Stimulated activated CD4-positive, alpha-beta T cell treated with anti-CD3 and anti-CD28 coated beads, Interleukin-2, amount 100 ng/mL, for 24 hours (primary cell): Measurements from ENCODE around the gene TTC31.
"Not testable (repeated sequence)": the region's sequence is repeated elsewhere in the genome, so short reads cannot be mapped to it uniquely, and the experiment has no call there.

ENCODE experiments used
- DNase-seq, 2 donors: peaks; one replicate each; pipeline ENCODE4 v3.0.0-alpha.2; 2020

The TTC31 gene

DNA sequence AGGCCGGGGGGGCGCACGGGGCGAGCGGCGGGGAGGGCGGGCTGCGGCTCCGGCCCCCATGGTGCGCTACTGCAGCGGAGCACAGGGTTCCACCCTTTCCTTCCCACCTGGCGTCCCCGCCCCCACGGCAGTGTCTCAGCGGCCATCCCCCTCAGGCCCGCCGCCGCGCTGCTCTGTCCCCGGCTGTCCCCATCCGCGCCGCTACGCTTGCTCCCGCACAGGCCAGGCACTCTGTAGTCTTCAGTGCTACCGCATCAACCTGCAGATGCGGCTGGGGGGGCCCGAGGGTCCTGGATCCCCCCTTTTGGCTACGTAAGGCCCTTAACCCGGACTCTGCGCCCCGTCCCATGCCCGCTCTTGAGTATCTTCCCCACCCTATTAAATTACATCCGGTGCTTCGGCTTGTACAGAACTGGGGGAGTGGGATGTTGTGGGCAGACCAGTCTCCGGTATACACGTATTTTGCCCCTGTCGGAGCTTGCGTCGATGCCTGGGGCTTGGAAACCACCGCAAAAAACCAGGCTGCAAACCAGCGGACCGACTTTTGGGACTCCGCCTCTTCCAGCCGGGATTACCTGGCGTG is 25.2 kb upstream of the TTC31 start:
- peak; percentile 82 to 84 for DNase-seq

DNA sequence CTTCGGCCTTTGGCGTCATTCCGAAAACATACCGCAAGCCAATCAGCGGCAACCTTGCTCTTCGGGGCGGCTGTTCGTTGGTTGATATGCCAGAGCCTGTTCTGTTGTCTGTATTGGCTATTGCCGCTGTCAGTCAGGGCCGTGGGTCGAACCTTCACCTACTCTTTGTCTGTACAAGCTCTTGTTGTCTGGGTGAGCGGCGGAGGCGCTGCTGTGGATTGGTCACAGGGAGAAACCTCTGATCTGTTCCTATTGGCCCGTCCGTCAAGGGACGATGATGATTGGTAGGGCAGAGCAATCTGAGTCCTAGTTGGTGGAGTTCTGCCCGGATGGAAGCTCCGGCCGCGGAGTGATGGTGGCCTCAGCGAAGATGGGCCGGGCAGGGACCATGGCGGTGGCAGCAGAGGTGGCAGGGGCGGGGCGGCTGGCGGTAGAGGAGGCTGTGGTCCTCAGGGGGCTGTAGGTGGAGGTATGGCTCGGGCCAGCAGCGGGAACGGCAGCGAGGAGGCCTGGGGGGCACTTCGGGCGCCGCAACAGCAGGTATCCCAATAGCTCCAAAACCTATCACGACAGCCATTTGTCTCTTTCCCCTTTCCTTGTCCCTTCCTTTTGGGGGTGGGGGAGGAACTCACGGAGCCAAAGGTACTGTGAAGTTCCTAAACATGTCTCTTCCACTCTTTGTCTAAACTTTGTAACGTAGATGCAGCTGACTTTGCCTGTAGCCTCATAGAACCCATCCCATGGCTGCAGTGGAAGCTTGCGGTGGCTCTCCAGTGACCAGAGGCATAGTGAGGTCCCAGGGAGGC is 24.5 kb upstream of the TTC31 start, which contains the start of gene WBP1:
Gene WBP1, plus strand, starts transcription at position 307 of the 806 bp plus-strand sequence. Its CDS starts 165 bp downstream, at position 472.
- DNase-seq, result peak; percentile 98 to 99

DNA sequence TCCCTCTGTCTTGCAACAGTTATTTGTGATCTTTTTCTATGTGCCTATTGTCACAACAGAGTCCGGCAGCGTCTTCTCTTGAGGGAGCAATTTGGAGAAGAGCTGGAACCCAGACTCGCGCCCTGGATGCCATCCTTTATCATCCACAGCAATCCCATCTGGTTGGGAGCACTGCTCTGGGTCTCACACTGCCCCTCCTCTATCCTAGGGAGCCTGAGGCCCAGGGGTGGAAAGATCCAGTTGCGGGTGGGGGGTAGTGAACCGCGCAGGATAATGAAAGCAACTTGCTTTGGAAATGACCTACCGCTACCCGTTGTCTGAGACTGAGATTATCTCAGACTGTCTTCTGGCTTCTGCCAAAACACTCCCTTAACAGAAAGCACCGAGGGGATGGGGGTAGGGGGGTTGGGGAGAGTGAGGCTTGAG is 23.9 kb upstream of the TTC31 start:
- no peak for DNase-seq

DNA sequence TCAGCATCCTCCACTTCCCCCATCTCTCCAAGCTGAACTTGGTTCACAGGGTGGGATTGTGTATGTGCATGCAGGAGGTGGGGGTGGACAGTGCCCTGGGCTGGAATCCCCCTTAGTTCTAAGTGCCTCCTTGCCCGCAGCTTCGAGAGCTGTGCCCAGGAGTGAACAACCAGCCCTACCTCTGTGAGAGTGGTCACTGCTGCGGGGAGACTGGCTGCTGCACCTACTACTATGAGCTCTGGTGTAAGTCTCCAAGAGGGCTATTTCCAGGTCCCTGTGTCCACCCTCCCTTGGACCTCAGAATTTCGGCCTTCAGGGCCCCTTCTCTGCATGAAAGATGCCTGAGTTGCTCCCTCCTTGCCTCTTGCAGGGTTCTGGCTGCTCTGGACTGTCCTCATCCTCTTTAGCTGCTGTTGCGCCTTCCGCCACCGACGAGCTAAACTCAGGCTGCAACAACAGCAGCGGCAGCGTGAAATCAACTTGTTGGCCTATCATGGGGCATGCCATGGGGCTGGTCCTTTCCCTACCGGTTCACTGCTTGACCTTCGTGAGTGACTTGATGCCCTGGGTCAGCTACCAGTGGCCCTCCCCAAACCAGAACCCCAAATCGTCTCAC is 23.3 kb upstream of the TTC31 start:
- not testable (repeated sequence) for DNase-seq

DNA sequence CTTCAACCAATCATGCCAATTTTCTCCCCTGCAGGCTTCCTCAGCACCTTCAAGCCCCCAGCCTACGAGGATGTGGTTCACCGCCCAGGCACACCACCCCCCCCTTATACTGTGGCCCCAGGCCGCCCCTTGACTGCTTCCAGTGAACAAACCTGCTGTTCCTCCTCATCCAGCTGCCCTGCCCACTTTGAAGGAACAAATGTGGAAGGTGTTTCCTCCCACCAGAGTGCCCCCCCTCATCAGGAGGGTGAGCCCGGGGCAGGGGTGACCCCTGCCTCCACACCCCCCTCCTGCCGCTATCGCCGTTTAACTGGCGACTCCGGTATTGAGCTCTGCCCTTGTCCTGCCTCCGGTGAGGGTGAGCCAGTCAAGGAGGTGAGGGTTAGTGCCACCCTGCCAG is 22.7 kb upstream of the TTC31 start:
- DNase-seq, result not testable (repeated sequence)

DNA sequence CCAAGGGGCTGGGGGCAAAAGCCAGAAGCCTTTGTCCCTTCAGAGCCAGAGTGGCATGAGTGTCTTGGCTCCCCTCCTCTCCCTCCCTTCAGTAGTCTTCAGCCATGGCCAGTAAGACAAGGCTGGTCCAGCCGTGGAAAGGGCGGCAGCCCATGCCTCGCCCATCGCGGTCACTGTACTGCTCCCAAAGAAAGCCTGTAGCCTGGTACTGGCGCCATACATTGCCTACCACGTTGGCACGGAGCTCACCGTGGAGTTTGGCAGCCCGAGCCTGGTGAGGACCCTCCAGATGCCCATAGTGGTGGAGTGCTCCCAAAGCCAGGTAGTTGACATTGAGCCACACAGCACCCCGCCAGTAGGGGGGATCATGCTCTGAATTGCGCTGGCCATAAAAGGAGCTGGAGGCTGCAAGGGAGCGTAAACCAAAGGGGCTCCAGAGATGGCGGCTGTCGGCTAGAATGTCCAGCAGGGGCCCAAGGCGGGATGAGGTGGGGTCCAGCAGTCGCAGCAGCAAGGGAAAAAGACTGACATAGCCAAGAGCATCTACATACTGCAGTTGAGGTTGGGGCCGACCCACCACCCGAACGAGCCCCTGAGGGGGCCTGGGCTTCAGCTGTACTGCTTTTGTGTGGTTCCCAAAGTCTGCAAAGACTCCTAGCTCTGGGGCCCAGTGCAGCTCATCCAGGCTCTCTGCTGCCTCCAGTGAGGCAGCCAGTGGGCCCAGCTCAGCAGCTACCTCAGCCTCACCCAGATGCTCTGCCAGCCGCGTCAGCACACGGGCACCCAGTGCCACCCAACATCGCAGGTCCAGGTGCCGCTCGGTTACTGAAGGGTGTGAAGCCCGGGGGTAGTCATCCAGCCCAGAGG is 21.5 kb upstream of the TTC31 start:
- DNase-seq, result no peak

DNA sequence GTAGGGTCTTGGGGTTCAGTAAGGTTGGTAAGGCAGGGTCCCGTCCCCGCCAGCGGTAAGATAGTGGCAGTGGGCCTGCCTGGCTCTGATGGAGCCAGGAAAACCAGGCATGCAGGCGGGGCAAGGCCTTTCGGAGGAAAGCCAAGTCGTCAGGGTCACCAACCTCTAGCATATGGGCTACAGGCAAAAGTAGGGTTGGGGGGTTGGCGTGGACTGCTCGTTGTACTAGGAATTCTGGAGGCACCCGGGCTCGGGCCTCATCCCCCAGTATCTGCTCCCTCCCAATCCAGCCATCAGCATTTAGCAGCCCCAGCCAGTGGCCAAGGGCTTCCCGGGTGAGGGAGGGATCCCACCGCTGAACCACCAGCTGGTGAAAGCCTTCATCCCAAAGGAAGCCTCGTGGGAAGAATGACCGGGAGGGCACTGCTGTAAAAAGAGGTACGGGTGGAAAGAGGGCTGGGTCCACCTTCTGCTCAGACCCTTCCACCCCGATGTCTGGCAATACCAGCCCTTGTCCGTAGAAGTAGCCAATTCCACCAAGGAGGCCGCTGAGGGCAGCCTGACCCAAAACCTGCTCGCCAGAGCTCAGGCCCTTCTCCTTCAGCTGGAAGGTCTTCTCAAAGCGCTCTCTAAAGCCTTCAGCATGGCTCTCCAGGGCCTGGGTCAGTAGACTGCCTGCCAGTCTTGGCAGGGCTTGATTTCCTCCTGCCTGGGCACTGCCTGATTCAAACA is 20.7 kb upstream of the TTC31 start:
- no peak for DNase-seq

DNA sequence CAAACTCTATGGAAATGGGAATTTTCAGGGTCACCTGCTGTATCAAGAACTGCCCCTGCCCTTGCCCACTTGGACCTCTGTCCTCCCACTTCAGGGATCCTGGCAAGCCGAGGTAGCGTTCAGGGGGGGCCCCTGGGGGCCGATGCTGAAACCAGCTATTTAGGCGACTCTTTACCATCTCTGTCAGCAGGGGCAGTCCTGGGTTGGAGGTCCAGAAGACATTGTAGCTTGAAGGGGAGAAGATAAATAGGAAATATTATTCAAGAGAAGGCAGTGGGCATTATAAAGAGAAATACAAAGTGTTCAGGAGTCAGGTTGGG is 20.1 kb upstream of the TTC31 start:
- no peak for DNase-seq

DNA sequence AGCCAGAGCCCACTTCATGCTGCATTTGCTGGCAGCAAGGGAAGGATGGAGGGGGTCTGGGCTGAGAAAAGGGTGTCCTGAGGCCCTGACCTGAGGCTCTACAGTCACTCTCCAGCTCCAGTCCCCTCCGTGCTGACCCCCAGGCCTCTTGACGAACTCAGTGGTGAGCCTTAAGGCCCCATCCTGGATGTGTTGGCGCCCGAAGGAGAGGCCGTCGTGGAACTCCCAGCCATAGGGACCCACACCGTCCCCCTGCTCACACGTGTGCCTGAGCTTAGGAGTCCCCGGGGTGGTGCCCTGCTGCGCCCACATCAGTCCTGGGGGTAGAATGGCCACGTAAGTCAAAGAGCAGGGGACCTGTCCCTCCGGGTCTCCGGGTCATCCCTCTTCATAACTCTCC is 18.5 kb upstream of the TTC31 start:
- DNase-seq, result no peak

DNA sequence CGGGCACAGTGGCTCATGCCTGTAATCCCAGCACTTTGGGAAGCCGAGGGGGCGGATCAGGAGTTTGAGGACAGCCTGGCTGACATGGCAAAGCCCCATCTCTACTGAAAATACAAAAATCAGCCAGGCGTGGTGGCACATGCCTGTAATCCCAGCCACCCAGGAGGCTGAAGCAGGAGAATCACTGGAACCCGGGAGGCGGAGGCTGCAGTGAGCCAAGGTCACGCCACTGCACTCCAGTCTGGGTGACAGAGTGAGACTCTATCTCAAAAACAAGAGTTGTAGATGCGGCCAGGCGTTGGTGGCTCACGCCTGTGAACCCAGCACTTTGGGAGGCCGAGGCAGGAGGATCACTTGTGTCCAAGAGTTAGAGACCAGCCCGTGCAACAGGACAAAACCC is 12.1 kb upstream of the TTC31 start:
- DNase-seq, result not testable (repeated sequence)

DNA sequence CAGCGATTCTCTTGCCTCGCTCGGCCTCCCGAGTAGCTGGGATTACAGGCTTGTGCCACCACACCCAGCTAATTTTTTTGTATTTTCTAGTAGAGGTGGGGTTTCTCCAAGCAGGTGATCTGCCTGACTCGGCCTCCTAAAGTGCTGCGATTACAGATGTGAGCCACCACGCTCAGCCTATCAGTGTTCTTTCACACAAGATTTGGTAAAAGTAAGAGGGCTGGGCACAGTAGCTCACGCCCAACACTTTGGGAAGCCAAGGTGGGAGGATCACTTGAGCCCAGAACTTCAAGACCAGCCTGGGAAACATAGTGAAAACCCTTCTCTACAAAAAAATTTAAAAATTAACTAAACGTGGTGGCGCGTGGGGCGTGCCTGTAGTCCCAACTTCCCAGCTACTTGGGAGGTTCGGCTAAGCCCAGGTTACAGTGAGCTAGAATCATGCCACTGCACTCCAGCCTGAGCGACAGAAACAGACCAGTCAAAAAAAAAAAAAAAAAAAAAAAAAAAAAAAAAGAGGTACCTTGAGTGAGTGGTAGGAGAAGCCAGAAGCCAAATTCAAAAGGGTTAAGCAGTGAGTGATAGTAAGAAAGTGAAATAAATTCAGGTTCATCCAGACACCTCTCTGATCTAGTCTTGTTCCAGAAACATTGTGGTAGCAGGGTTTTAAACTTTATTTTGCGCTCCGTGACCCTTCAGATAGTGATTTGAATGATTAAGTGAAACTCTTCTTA is 11.4 kb upstream of the TTC31 start:
- no peak for DNase-seq

DNA sequence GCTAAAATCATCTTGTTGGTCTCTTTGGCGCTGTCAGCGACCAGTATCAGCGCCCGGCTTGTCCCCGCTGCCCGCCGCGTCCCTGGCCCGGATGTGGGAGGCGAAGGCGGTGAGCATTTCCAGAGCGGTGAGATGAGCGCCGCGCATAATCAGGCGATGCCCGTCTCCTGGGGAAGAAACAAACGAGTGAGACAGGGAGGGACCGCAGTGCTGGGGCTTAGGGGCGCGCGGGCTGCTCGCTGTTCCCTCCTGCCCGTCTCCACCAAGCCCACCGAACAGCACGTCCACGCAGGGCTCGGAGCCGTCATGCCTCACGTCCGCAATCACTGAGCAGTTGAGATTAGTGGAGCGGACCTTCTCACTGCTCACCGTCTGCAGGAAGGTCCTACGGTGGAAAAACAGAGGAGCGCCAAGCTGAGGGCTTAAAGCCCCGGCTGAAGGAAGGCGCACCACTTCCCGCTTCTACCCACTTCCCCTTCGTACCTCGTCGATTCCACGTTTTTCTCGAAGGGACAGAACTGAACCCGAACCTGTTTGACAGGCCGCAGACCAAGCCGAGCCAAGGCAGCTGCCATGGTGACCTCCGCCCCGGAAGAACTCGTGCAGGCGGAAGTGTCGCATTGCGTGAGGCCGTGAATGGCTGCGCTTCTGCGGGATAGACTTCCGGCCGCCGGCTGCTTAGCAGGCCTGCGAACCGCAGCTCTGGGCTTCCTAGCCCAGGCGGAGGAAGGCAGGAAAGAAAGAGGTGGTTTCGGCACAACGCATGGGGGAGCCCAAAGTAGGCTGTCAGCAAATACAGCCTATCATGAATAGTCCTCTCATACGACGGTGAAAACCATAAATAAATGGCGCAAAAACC is 10.6 kb upstream of the TTC31 start, which contains the start of gene MRPL53:
Gene MRPL53, minus strand, starts transcription at position 595 of the 859 bp plus-strand sequence. Its CDS starts 20 bp downstream, at position 575.
- peak; percentile 97 to 98 for DNase-seq

DNA sequence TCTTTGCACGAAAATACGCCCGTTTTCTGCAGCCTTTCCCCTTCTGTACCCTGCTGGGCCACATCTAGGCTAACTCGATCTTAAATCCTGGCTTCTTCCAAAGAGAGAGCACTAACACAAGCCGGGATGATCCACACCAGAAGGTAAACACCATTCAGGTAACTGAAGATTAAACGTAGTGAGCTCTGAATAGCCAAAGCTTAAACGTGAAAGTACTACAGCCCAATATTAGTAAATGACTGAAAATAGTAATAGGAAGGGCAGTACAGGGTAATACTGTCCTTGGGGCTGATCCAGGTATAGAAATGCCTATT is 10.0 kb upstream of the TTC31 start:
- DNase-seq, result no peak

DNA sequence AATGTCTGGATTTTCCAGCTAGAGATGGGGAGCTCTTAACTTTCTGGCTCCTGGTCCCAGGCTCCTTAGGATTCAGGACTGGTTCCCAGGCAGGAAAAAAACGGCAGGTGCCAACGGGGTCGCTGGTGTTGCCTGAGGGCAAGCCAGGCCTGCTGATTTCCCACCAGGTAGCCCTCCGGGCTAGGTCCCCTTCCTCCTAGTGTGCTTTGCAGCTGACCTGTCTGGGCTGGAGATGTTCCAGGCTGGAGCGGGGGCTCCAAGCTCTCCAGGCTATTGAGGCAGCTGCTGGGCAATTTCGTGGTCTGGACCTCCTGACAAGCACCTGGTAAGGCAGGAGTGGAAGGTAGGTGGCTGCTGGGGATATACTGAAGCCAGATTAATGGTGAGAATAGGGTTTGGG is 8.4 kb upstream of the TTC31 start:
- no peak for DNase-seq

DNA sequence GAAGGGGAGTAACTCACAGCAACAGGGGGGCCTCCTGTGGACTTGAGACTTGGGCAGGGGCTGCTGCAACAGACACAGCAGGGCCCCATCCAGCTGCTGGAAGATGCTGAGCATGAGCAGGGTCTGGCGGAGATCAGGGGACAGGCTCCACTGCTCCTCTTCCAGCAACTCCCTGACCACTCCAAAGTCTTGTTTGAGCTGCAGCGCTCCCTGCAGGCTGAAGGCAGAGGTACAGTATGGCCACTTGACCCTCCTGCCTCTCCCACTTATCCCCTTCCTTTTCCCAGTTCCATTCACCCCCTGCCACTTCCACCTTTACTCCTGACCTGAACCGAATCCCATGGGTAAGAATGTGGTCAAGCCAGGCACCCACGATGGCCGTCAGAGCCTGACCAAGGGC is 8.0 kb upstream of the TTC31 start:
- no peak for DNase-seq

DNA sequence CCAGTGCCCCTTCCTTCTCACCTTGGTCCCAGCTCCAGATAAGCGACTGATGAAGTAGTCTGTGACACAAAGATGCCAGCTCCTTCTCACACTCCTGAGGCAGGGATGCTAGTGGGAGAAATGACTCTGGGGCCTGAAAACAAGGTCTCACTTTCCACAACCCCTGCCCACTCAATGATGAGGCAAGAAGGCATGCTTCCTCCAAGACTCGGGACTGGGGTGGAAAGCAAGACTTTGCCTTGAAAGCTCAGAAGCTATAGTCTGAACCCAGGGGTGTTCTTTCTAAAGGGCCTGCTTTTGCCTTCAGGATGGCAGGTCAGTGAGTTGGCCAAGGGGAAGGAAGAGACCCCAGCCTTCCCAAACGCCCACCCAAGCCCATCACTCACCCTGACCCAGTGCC is 1.4 kb upstream of the TTC31 start:
- DNase-seq, result no peak

DNA sequence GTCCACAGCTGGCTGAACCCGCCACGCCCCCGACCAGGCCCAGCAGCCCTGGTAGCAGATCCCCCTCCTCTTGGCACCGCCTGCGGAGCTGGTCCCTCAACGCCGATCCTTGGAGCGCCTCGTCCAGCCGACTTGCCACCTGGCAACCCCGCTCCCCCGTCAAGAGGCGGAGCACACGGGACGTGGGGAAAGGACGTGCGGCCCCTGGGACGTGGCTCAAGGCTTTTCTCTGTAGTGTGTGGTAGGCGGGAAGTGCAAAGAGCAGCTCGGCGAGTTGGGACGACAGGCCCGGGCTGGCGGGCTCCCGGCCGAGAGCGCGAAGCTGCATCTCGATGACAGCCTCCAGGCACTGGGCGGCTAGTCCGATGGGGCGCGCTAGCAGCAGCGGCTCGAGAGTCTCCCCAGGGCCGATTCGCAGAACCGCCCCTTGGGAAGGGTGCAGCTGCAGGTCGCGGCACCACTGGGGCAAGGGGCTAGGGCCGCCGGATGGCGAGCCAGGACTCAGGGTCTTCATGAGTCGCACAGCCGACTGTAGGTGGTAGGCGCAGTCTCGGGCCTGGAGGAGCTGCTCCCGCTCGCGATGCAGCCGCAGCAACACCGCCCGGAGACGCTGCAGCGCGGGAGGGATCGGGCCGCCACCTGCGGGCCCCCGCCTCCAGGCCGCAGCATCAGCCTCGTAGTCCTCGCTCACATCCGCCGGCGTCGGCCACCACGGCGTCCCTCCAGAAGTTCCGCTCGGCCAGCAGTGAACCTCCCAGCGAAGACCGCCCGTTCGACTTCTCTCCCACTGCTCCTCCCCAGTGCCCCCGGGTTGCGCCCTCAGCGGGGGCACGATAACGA is 700 bp upstream of the TTC31 start:
- DNase-seq, result peak; percentile 61 to 63

DNA sequence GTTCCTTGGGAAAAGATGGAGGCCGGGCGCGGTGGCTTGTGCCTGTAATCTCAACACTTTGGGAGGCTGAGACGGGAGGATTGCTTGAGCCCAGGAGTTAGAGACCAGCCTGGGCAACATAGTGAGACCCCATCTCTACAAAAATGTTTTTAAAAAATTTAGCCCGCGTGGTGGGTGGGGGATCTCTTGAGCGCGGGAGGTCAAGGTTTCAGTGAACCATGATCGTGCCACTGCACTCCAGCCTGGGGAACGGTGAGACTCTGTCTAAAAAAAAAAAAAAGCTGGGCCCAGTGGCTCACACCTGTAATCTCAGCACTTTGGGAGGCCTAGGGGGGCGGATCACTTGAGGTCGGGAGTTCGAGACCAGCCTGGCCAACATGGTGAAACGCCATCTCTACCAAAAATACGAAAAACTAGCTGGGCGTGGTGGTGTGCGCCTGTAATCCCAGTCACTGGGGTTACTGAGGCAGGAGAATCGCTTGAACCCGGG is 839 bp downstream of the TTC31 start:
- not testable (repeated sequence) for DNase-seq

DNA sequence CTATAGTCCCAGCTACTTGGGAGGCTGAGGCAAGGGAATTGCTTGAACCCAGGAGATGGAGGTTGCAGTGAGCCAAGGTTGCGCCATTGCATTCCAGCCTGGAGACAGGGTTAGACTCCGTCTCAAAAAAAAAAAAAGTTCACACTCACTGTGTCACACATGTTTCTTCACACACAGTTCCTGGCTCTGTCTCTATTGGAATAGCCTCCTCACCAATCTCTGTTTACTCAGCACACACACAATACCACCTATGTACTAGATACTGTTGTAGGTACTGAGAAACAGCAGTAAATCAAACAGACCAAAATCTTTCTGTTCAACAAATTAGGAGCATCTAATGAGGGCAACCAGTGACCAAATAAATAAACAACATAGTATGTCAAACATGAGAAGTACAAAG is 3.3 kb downstream of the TTC31 start:
- DNase-seq, result no peak
